ENCODE data around the gene FKBP8.

Gene FKBP8

DNA sequence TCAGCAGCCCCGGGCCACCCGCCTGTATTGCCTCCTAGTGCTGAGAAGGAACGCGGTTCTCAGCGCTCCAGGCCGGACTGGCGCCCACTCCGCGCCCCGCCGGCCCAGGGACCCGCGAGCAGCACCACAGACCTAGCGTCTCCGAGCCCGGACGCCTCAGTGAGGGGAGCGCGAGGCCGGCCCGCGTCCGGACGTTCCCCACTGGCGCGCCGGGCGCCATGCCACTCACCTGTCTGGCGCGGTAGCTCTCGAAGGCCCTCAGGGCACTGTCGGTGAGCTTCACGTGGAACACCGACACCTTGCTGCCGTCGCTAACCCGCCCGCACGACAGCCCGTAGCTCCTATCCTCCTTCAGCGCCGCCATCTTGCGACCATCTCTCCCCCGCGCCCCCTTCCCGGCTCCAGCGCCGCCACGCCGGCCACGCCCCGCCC lies 21.7 kb downstream of the FKBP8 start, which contains the start of gene ELL:
ELL (minus strand) TSS at position 379 of the 432 bp plus-strand sequence; CDS start at position 364, 15 bp downstream.
- DNase-seq (ENCODE audit: low read depth in 2 of 2), result no peak

DNA sequence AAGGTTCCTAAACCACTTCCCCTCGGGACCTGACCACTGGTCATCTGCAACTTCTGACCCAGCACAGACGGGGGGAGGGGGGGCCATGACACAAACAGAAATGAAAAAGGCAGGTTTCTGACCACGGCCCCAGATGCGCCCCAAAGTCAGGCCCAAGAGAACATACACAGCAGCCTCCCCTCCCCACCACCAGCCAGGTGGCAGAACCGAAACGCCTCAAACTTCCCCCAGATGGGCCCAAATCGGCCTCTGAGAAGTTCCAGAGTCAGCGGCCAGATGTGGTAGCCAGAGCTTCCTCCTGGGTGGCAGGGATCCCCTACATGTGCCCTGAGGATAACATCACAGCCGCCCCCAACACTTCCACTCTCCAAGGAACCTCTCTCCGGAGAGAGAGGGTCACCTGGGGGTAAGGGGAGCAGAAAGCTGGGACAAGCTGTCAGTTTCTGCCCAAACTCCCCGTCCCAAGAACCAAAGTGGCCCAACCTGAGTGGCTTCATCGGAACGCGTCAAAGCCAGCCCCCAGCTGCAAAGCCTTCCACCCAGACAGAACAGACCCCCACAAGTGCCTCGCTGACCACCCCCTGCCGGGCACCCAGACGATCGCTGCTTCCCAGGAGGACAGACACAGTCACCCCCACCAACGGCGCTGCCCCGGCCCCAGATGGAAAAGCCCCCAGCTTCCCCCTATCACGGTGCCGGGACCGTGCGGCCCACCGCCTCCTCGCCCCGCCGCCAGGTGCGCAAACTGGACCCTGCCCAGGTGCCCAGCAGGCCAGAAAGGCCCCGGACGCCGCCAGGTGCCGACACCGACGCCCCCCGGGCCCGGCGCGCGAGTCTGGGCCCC lies 22.3 kb downstream of the FKBP8 start:
- DNase-seq (ENCODE audit: low read depth in 2 of 2), result no peak

DNA sequence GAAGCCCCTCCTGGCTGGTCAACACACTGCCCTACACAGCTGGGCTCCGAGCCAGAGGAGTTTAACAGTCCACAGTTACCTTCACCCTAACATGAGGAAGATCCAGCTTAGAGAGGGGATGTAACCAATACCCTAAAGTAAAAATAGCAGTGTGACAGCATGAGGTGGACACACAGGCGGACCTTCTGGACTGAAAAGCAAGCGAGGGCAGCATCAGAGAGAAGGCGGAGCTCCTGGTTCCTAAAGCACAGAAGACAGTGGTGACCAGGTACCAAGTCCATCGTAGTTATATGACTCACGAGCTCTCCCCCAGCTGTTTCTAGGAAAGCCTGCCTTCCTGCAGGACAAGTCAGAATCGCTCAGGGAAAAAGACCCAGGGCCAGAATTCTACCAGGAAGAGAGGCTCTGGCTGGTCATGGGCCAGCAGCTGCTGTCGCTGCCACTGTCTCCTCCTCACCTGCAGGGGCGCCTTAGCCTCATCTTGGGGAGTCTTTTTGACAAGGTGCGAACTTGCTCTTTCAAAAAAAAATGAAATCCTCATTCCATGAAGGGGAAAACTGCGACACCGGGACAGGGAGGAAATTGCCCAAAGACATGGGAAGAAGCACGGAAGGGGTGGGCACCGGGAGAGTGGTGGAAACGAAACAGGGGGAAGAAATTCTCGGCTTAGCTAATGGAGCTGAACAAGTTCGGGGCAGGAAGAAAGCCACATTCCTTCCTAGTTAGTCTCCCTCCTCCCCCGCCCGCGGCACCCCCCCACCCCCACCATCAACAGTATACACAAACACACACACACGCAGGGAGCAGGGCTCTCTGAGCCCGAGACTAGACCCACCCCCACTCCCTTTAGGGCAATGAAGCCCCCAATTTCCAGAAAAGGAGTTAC lies 23.2 kb downstream of the FKBP8 start:
- peak in 1 of 2 donors; percentile 52 for DNase-seq (ENCODE audit: low read depth in 2 of 2)

DNA sequence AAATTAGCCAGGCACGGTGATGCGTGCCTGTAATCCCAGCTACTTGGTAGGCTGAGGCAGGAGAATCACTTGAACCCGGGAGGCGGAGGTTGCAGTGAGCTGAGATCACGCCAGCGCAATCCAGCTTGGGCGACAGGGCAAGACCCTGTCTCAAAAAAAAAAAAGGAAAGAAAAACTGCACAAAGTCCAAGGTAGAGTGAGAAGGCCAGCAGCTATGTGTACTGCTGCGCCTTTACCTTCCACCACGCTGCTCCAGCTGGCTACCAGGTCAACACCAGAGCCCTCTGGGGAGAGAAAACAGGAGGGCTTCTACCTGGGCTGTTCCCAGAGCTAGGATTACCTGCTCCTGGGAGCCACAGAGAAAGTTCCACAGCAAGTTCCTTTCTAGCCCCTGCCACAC lies 24.7 kb downstream of the FKBP8 start:
- no peak for DNase-seq (ENCODE audit: low read depth in 2 of 2)

DNA sequence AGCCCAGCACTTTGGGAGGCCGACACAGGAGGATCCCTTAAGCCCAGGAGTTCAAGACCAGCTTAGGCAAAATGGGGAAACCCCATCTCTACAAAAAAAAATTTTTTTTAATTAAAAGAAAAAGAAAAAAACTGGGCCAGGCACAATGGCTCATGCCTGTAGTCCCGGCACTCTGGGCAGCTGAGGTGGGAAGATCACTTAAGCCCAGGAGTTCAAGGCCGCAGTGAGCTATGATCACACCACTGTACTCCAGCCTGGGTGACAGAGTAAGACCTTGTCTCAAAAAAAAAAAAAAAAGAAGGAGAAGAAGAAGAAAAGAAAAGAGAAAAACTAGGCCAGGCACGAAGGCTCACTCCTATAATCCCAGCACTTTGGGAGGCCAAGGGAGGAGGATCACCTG lies 25.8 kb downstream of the FKBP8 start:
- DNase-seq (ENCODE audit: low read depth in 2 of 2), result no peak

DNA sequence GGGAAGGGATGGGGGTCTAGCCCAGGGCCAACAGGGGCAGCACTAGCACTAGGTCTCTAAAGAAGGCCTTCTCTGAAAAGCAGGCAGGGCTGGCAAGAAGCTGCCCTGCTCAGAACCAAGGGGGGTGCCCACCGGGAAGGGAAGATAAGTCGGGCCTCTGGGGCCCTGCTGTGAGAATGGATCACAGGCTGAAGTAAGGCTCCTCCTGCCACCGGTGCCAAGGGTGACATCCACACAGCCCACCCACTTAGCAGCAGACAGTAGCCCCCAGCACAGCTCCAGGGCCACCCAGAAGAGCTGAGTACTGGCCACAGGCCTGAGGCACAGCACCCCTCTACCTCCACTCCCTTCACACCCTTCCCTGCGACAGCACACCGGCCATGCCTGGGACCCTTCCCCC lies 27.4 kb downstream of the FKBP8 start:
- no peak for DNase-seq (ENCODE audit: low read depth in 2 of 2)

DNA sequence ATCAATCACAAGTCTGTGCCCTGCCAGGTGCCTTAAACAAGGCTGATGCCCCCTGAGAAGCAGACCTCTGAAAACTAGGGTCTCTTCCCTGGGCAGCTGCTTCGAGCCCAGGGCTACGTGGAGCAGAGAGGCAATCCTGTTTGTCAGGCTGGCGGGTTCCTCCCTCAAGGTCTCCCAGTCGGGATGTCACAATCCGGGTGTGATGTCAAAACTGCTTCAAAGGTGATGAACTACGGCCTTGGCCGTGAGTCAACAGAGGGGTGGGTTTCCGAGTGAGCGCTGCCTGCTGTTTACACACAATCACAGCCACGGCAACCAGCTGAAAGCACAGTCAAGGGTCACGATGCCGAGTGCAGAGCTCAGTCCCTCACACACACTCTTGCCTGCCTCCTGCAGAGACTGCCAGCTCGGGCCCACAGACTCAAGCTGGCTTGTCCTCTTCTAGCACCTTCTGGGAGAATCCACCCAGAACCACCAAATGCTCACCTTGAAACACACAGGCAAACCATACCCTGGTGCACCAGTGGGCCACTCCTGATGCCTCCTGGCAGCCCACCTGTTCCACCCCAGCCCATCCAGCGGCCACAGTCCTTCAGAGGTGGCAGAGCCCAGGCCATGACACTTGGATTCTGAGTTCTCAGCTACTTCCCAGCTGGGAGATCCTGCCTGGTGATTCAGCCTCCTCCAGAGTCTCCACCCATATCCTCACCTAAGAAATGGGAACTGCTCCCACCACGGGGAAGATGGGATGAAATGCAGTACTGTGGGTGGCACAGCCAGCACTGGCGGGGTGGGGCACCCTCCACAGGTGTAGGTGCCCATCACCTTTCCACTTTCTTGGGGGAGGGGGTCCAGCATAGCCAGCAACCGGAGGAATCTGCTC lies 28.3 kb downstream of the FKBP8 start:
- DNase-seq (ENCODE audit: low read depth in 2 of 2), result no peak

DNA sequence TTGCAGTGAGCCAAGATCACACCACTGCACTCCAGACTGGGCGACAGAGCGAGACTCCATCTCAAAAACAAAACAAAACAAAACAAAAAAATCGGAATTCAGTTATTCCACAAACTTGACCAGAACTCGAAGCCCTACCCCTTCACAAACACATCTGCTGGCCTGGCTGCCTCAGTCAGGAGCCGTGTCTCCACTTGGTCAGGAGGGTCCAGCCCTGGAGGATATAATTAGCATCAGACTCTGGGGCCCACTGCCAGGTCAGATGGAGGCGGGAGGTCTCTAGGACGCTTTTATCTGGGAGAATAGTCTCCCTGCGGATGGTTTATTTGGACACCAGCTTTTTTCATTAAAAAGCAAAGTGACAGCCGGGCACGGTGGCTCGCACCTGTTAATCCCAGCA lies 29.5 kb downstream of the FKBP8 start:
- DNase-seq (ENCODE audit: low read depth in 2 of 2), result no peak

DNA sequence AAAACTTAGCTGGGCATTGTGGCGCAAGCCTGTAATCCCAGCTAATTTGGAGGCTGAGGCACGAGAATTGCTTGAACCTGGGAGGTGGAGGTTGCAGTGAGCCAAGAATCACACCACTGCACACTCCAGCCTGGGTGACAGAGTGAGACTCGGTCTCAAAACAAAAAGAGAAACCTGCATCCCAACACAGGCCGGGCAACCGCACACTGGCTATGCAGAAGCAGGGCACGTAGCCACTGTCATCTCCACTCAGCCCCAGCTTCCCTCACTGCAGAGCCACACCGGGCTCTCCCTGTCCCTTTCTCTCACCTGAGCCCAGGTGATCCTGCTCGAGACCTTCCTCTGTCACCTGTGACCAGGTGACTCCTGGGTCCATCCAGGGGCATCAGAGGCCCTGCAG lies 33.2 kb downstream of the FKBP8 start:
- DNase-seq (ENCODE audit: low read depth in 2 of 2), result no peak

DNA sequence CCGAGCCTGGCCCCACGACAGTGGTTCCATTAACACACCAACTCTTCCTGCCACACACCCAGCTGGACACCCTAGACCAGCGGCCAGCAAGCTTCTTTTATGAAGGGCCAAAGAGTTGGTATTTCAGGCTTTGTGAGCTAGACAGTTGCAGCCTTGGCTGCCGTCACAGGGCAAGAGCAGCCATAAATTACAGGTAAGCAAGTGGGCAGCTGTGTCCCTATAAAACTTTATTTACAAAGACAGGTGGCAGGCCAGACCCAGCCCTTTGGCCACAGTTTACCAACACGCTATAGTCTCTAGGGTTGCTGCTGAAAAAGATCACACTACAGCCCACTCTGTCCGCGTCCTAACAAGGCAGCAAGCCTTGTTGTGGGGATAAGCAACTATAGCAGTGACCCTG lies 34.8 kb downstream of the FKBP8 start:
- DNase-seq (ENCODE audit: low read depth in 2 of 2), result no peak

DNA sequence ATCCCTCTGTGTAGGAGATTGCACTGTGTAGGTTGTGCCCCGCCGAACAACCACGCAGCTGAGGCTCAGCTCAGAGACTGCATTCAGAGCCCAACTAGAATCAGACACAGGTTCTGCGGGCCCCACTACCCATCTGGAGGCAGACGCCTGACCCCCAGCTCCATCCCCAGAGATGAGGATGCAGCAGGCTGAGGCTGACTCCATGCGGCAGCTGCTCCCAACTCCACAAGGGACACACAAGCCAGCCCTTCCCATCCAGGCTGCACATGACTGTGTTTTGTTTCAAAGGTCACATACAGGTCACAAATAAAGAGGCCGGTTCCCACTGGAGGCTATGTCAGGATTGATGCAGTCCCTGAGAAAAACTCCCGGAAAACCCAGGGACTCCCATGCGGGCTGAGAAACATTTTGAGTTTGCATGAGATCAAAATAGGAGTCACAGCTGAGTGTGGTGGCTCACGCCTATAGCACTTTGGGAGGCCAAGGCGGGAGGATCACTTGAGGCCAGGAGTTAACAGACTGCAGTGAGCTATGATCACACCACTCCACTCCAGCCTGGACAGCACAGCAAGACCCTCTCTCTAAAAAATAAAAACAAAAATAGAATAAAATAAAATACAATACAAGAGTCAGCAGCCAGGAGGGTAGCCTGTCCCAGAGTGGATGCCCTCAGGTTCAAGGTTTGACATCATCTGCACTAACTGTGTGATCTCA lies 35.5 kb downstream of the FKBP8 start:
- DNase-seq (ENCODE audit: low read depth in 2 of 2), result no peak

DNA sequence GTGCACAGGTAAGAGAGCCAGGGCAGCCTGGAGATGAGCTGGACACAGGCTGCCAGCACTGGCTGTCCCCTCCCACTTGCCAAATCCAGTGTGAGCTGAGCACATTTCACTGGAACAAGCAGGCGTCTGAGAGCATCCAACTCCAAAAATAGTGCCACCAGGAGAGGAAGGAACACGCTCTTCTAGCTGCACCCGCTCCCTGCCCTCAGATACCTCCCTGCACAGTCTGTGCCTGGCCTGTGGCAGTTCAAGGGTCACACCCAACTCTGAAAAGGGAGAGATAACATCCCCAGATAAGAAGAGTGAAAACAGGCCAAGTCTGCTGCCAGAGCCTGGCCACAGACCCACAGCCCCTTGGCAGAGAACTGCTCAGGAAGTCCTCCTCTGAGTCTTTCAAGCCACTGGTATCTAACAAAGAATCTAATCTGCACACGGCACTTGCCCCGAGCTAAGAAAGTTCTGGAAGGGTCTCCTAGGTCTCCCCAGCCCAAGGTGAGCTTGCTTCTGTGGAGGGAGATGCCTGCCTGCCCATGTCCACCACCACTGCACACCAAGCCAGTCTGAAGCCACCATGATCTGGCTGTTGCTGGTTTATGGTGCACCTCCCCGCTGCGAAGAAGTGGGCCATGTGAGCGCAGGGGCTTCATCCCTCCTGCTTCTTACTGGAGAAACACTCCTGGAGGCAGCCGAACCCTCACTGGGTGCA lies 36.2 kb downstream of the FKBP8 start:
- DNase-seq (ENCODE audit: low read depth in 2 of 2), result no peak

DNA sequence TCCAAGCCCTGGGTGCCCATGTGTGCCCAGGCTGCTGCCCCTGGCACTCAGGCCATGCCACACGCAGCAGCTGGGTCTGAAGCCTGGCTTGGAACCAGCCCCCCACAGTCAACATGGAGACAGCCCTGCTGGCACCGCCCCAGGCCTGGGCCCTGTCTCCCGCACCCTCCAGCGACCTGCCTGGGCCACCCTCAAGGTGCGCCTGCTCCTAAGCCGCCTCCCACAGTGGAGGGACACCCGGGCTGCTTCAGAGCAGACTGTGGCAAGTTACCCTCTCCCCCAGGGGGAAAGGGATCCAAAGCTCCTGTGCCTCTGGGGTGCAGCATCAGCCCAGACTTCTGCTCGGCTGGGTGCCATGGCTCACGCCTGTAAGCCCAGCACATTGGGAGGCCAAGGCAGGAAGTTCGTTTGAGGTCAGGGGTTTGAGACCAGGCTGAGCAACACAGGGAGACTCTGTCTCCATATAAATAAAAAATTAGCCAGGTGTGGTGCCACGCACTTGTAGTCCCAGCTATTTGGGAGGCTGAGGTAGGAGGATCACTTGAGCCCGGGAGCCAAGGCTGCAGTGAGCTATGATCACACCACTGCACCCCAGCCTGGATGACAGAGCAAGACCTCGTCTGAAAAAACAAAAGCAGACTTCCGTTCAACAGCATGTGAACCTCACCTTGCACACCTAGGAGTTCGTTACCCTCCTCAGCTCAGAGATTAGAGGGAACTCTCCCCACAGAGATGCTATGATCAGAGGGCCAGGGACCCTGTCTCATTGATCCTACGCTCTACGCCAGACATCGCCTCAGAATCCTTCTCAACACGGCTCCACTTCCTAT lies 37.1 kb downstream of the FKBP8 start:
- no peak for DNase-seq (ENCODE audit: low read depth in 2 of 2)

DNA sequence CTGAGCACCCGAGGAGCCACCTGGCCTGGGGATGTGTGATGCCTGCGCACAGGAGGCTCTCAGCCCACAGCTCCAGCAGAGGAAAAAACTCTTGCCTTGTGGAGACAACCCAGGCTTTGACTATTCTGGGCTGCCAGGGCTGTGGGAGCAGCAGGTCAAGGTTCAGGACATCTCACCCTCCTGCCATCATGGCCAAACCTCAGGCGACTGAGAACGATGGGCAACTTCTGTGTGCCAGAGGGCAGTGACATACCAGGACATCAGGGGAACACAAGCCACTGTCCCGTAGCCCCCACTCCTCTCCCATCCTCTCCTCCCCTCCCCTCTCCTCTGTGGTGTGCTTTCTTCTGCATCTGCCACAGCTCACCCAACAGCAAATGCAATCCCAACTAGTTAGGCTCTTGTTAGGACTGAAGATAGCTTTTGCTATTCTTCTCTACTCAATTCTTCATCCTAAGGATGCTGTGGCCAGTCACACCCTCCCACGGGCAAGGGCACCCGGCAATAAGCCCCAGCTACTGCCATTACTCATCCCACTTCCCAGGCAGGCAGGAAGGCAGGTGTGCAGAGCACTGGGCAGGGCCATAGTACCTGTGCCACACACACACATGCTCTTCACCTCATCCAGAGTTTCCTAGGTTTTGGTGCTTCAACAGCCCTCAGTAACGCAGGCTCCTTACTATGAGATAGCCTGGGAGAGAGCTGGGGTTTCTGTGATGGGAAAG lies 38.3 kb downstream of the FKBP8 start:
- DNase-seq (ENCODE audit: low read depth in 2 of 2), result no peak

DNA sequence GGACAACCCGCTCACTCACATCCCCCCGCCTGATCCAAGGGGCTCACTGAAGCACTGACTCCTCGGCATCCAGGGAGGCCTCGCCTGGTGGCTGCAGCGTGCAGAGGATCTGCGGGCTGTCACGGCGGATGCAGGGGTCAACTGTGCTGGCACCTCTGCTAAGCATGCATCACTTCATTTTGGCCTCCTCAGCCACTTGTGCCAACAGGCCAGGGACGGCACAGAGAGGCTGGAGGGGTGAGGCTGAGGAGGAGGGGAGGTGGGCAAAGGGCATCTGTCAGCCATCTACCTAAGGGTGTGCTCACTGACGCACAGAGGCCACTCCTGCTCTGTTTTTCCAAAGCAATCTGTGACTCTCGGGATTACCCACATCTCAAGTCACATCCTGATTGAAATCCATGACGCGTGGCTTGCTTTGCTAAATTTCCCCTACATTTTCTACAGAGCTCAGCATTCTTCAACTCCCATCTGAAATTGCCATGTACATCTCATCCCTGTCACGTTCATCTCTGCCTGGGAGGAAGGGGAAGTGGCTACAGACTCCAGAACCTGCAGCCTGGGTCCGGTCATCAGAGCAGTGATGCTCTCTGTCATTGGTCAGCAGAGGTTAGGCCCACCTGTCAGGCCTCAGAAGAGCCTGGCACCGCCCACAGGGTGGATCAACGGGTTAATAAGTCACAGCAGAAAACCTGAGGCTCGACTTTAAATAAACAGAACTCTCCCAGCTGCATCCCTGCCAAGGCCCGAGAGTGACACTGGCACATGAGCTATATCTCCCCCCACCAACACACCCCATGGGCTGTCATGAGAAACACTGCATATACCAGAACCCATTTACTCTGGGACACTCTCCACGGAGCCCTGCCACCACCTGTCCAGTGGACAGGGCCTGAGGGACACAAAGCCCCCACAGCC lies 39.1 kb downstream of the FKBP8 start:
- no peak for DNase-seq (ENCODE audit: low read depth in 2 of 2)

DNA sequence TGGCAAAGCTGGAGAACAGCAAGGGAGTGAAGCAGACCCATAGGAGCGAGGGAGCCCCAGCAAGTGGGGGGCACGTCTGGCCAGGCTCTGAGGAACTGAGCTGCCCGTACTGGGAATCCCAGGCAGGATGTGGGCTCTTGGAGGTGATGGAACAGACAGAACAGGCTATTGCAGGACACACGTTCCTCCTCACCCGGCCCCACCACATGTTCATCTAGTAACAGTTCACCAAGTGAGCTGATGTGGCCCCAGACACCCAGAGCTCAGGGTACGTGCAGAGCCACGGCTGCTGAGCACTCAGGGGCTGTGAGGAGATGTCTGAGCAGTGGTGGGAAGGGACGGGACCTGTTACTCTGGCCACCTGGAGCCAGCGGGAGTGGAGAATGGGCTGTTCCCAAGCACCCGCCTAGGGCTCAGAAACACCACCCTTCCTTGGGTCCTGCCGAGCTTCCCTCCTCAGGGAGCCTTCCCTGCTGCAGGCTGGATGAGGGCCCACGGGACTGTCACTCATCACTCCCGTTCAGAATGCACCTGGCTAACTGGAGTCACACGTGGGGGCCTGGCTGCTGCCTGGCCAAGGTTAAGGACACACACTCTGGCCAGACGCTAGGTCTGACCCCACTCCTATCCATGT lies 39.9 kb downstream of the FKBP8 start:
- no peak for DNase-seq (ENCODE audit: low read depth in 2 of 2)

DNA sequence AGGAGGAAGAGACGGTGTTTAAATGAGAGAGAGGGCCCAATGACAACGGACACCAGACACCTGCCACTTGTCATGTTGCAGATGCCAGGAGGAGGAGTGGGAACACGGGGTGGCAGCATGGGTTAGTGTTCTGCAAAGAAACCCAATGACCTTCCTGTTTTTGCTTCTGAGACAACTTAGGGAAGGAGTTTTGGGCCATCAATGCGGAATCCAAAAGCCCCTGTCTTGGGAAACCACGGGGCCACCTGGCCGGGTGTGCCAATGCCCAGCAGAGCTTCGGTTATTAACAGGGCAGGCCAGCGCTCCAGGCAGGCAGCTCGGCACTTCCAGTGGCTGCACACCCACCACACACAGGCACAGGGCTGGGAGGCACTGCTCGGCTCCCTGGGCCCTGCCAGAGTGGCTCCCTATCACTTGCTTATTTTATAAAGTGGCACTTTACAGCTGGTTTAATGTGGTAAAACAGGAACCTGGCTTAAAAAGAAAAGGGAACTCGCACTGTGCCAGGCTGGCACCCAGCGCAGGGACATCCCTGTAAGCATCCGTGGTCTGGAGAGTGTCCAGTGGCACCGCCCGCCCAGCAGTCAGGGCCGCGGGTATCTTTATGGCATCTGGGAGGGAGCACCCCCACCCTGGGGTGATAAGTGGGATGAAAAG lies 40.6 kb downstream of the FKBP8 start:
- DNase-seq (ENCODE audit: low read depth in 2 of 2), result no peak
